AG09319 (cell line): ENCODE results near the gene RAB35.

Source experiments
- DNase-seq: peaks from one replicate; pipeline ENCODE4 v3.0.0-alpha.2; 2010; ENCODE audit warnings: low read depth; ENCODE audit errors: extremely low read depth
- CTCF ChIP-seq: IDR thresholded peaks from 2 replicates; pipeline ENCODE4 v1.5.1; 2011; ENCODE audit warnings: low read depth, mild to moderate bottlenecking, inconsistent platforms, low read length, moderate library complexity

Gene RAB35

GRCh38 chr12:120141336-120141735, 24.8 kb upstream of the RAB35 start:
- no peak for DNase-seq
- no peak for TF ChIP-seq CTCF

DNA sequence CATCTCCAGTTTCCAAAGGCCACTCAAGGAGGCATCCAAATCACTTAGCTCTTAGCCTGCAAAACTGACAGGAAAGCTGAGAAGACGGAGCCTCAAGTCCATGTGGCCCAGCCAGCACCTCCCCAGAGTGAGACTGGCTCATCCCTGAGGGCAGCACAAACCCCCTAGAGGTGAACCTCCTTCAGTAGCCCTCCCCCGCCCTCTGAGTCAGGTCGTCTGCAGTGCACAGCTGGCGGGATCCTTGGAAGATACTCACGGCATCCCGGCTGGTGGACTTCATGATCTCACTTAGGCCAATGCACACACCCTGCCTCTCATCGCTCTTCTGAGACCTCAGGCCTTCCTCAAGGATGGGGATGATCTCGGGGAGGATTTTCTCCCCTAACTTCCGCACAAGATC, 24.1 kb upstream of the RAB35 start:
- TF ChIP-seq CTCF: no peak
- no peak for DNase-seq

GRCh38 chr12:120139958-120140357, 23.4 kb upstream of the RAB35 start:
- no peak for DNase-seq
- no peak for TF ChIP-seq CTCF

DNA sequence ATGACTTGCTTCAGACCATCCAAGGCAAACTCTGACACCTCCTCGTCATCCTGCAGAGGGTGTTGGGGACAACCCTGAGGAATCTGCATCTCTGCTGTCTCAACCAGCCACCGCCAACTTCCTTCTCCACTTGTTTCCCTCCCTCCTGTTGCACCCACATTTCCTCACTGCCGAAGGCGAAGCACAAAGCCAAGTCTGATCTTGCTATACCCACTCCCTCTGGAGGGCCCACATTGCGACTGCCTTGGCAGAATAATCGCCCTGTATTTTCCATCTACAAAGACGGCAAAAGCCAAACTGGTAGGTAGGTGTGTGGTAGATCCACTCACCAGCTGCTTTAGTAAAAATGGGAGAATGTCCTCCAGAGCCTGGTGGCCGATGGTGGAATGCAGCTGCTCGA, 21.8 kb upstream of the RAB35 start:
- TF ChIP-seq CTCF: no peak

GRCh38 chr12:120137833-120138232, 21.3 kb upstream of the RAB35 start:
- DNase-seq: no peak
- TF ChIP-seq CTCF: no peak

More for the DNA sequence above, 21.8 kb upstream of the RAB35 start:
- DNase-seq: no peak

GRCh38 chr12:120136093-120136770, 19.7 kb upstream of the RAB35 start:
- no peak for DNase-seq
- no peak for TF ChIP-seq CTCF

GRCh38 chr12:120134307-120134980, 17.9 kb upstream of the RAB35 start:
- DNase-seq: no peak
- no peak for TF ChIP-seq CTCF
